HCT116 (cell line): ENCODE measurements around the gene CSF1R. TPM values are rescaled to one million over a fixed set of nuclear protein-coding genes. Genes with fewer than 3 reads are reported as not detected.

ENCODE experiments used
- ATAC-seq: fragments of 200-7000 bp; cut with Tn5 transposase; 2 replicates; pipeline ENCODE4 v1.9.1; 2020; ENCODE audit warnings: mild to moderate bottlenecking, moderate library complexity
- BruUV-seq: library from RNA; stranded (reverse); fragments of 400-500 nt; replicated peaks from 2 replicates; lab custom pipeline; 2021; lab: Mats Ljungman, UMichigan
- CTCF ChIA-PET: fragments of 300-600 bp; sonication (Branson Sonifier 250); formaldehyde crosslinking; loops from one replicate; lab custom pipeline; 2021; ENCODE audit warnings: antibody characterized with exemption; lab: Charles Lee
- POLR2A ChIA-PET: fragments of 300-600, 350-600 bp; sonication (Branson Sonifier 250); formaldehyde crosslinking; loops from one replicate; lab custom pipeline; 2021; ENCODE audit warnings: antibody characterized with exemption; lab: Charles Lee
- RAD21 ChIA-PET, 2 experiments: fragments of 300-600 bp; sonication (Branson Sonifier 250); formaldehyde crosslinking; loops; one replicate each; lab custom pipeline; 2023; ENCODE audit warnings: low total read pairs in 2 of 2; ENCODE audit not compliant: uncharacterized antibody in 2 of 2, unreplicated experiment in 2 of 2, low non-redundant PET in 1 of 2; lab: Charles Lee
- DNase-seq: peaks from one replicate; pipeline ENCODE4 v3.0.0-alpha.2; 2010; ENCODE audit warnings: low read depth, low spot score
- H2AFZ ChIP-seq: fragments of 200-600 bp; shearing (Covaris generic), sonication (generic); 2 replicates; pipeline ENCODE4 v1.6.1; 2017; ENCODE audit warnings: low read depth, mixed run types, mixed read lengths, antibody characterized with exemption, low read length; ENCODE audit not compliant: poor library complexity, severe bottlenecking
- H3K27ac ChIP-seq: 2 replicates; pipeline ENCODE4 v1.5.1; 2012; ENCODE audit warnings: low read depth, low read length
- H3K27me3 ChIP-seq: fragments of 200-600 bp; sonication (generic); 2 replicates; pipeline ENCODE4 v1.6.1; 2016; ENCODE audit warnings: mixed run types, low read length, mixed read lengths; ENCODE audit not compliant: insufficient read depth
- H3K36me3 ChIP-seq, 2 experiments: fragments of 200-500 bp in 1 of 2; fragments of 200-600 bp in 1 of 2; sonication (Bioruptor generic) in 1 of 2; sonication (generic) in 1 of 2; 2 replicates each; pipeline versions ENCODE4 v1.5.1 to v1.6.1; 2014 to 2016; ENCODE audit warnings: low read length in 2 of 2, inconsistent platforms in 1 of 2, mixed read lengths in 1 of 2, mixed run types in 1 of 2; ENCODE audit not compliant: insufficient read depth in 2 of 2, control insufficient read depth in 1 of 2
- H3K4me1 ChIP-seq, 2 experiments: fragments of 200-600 bp in 1 of 2; sonication (generic) in 1 of 2; 2 replicates each; pipeline versions ENCODE4 v1.5.1 to v1.6.1; 2012 to 2017; ENCODE audit warnings: low read length in 2 of 2, inconsistent platforms in 1 of 2, mild to moderate bottlenecking in 1 of 2, mixed read lengths in 1 of 2, mixed run types in 1 of 2, moderate library complexity in 1 of 2; ENCODE audit not compliant: insufficient read depth in 2 of 2, control insufficient read depth in 1 of 2
- H3K4me2 ChIP-seq: fragments of 200-600 bp; sonication (generic); 2 replicates; pipeline ENCODE4 v1.6.1; 2017; ENCODE audit warnings: mixed run types, low read length, mixed read lengths
- H3K4me3 ChIP-seq, 2 experiments: fragments of 200-600 bp in 1 of 2; sonication (generic) in 1 of 2; replicated peaks in 1 of 2; 2 replicates each; pipeline ENCODE4 v1.5.1; 2011 to 2016; ENCODE audit warnings: low read length in 2 of 2, control low read depth in 1 of 2, low read depth in 1 of 2, mild to moderate bottlenecking in 1 of 2, mixed read lengths in 1 of 2, mixed run types in 1 of 2
- H3K79me2 ChIP-seq: fragments of 200-600 bp; sonication (generic); 2 replicates; pipeline ENCODE4 v1.6.1; 2017; ENCODE audit warnings: mild to moderate bottlenecking, mixed run types, low read length, moderate library complexity, mixed read lengths; ENCODE audit not compliant: insufficient read depth
- H3K9ac ChIP-seq: fragments of 200-600 bp; sonication (generic); 2 replicates; pipeline ENCODE4 v1.6.1; 2016; ENCODE audit warnings: low read length, mixed read lengths
- H3K9me2 ChIP-seq: fragments of 200-600 bp; sonication (generic), shearing (Covaris generic); 2 replicates; pipeline ENCODE4 v1.6.1; 2017; ENCODE audit warnings: mixed run types, mild to moderate bottlenecking, moderate library complexity; ENCODE audit not compliant: insufficient read depth
- H3K9me3 ChIP-seq, 2 experiments: fragments of 200-500 bp in 1 of 2; fragments of 200-600 bp in 1 of 2; sonication (Bioruptor generic) in 1 of 2; sonication (generic) in 1 of 2; 2 replicates each; pipeline ENCODE4 v1.6.1; 2014 to 2017; ENCODE audit warnings: low read length in 2 of 2, mixed read lengths in 2 of 2, inconsistent platforms in 1 of 2, low read depth in 1 of 2, mild to moderate bottlenecking in 1 of 2, mixed run types in 1 of 2, moderate library complexity in 1 of 2; ENCODE audit not compliant: control insufficient read depth in 1 of 2, insufficient read depth in 1 of 2
- H4K20me1 ChIP-seq: fragments of 200-600 bp; sonication (generic), shearing (Covaris generic); 2 replicates; pipeline ENCODE4 v1.6.1; 2017; ENCODE audit warnings: mixed run types, mild to moderate bottlenecking, moderate library complexity; ENCODE audit not compliant: insufficient read depth
- CBX3 ChIP-seq: IDR thresholded peaks from 2 replicates; pipeline ENCODE4 v1.6.1; 2012; ENCODE audit warnings: low read depth
- CEBPB ChIP-seq: IDR thresholded peaks from 2 replicates; pipeline ENCODE4 v1.6.1; 2012; ENCODE audit warnings: low read depth
- CTCF ChIP-seq, 3 experiments: fragments of 200-600 bp in 1 of 3; sonication (generic) in 1 of 3; IDR thresholded peaks in 2 of 3; conservative IDR thresholded peaks in 1 of 3; 2 replicates each; pipeline ENCODE4 v1.5.1; 2012 to 2017; ENCODE audit warnings: low read depth in 2 of 3, low read length in 2 of 3, antibody characterized with exemption in 1 of 3, borderline replicate concordance in 1 of 3, control low read depth in 1 of 3, mild to moderate bottlenecking in 1 of 3, mixed read lengths in 1 of 3, mixed run types in 1 of 3, moderate library complexity in 1 of 3; ENCODE audit not compliant: insufficient read depth in 1 of 3
- ELF1 ChIP-seq: IDR thresholded peaks from 2 replicates; pipeline ENCODE4 v1.6.1; 2012; ENCODE audit warnings: low read depth, borderline replicate concordance
- EZH2phosphoT487 ChIP-seq: fragments of 200-600 bp; IDR thresholded peaks from 2 replicates; pipeline ENCODE4 v1.6.1; 2018; ENCODE audit warnings: antibody characterized with exemption, borderline replicate concordance
- FOSL1 ChIP-seq: IDR thresholded peaks from 2 replicates; pipeline ENCODE4 v1.6.1; 2012; ENCODE audit warnings: low read depth
- POLR2AphosphoS5 ChIP-seq: IDR thresholded peaks from 2 replicates; pipeline ENCODE4 v1.6.1; 2011; ENCODE audit warnings: mild to moderate bottlenecking, low read depth, low read length, moderate library complexity
- RAD21 ChIP-seq: IDR thresholded peaks from 2 replicates; pipeline ENCODE4 v1.6.1; 2012; ENCODE audit warnings: low read depth, mild to moderate bottlenecking
- SIN3A ChIP-seq: IDR thresholded peaks from 2 replicates; pipeline ENCODE4 v1.6.1; 2012; ENCODE audit warnings: low read depth
- SRF ChIP-seq: IDR thresholded peaks from 2 replicates; pipeline ENCODE4 v1.6.1; 2012; ENCODE audit warnings: low read depth
- TCF7L2 ChIP-seq: IDR thresholded peaks from 2 replicates; pipeline ENCODE4 v1.7.0; 2011; ENCODE audit warnings: borderline replicate concordance, inconsistent platforms; ENCODE audit not compliant: insufficient read depth, insufficient read length; ENCODE audit errors: extremely low read depth
- YY1 ChIP-seq: IDR thresholded peaks from 2 replicates; pipeline ENCODE4 v1.6.1; 2011; ENCODE audit warnings: low read length, low read depth, moderate library complexity, mild to moderate bottlenecking; ENCODE audit not compliant: insufficient replicate concordance; ENCODE audit errors: extremely low read depth
- ZFX ChIP-seq: fragments of 450-650 bp; IDR thresholded peaks from 2 replicates; pipeline ENCODE4 v1.6.1; 2017
- intact Hi-C: fragments of 100-400 bp; cut with micrococcal nuclease; formaldehyde crosslinking; loops from 2 replicates; pipeline ENCODE4 v1.10.0; 2022
- total RNA-seq: library from RNA; stranded (reverse); gene quantifications from one replicate; pipeline ENCODE4 v1.2.1, GENCODE V29; 2021; ENCODE audit not compliant: unreplicated experiment
- TF ChIP-seq, protein P1 (sequence below): IDR thresholded peaks from 2 replicates; pipeline ENCODE4 v1.6.1; 2012
- TF ChIP-seq, protein P2 (sequence below): IDR thresholded peaks from 2 replicates; pipeline ENCODE4 v1.6.1; 2012
- TF ChIP-seq, protein P3 (sequence below): IDR thresholded peaks from 2 replicates; pipeline ENCODE4 v1.6.1; 2011; ENCODE audit warnings: mild to moderate bottlenecking, low read length, moderate library complexity; ENCODE audit not compliant: insufficient replicate concordance; ENCODE audit errors: extremely low read depth

The CSF1R gene
- total RNA-seq, 1 experiment from 2014 or later: 0.17 TPM

- Histone ChIP-seq H3K27ac (no peak overlapping the region), H3K4me2 (no peak overlapping the region), H3K4me3 (no peak overlapping the region), H4K20me1 (no peaks in the 10 kb centered on the region), H3K9me2 (no peaks in the 10 kb centered on the region), H2AFZ (no peak overlapping the region), H3K36me3 (no peaks in the 10 kb centered on the region), H3K4me1 (peaks cover 4 to 13% of the 10 kb centered on the region in 2 experiments; a peak in 3 of 4 replicates), H3K9ac (no peak overlapping the region), H3K27me3 (no peaks in the 10 kb centered on the region), H3K79me2 (no peaks in the 10 kb centered on the region), H3K9me3 (no peaks in the 10 kb centered on the region)
- CTCF ChIA-PET: interaction anchor here (1.4 kb wide), 1 partner anchor 94 kb away, joined by 3 read pairs; no protein-coding TSS in a partner anchor
- RAD21 ChIA-PET: no interaction called here
- ATAC-seq (no peak), DNase-seq (no peak)
- no peak for TF ChIP-seq TCF7L2
- intact Hi-C loops: no loop called here
- BruUV-seq: no TSS peak
- POLR2A ChIA-PET: no interaction called here
These were observed 38.2 kb upstream of the CSF1R start for GRCh38 chr5:150124596-150124995.

DNA sequence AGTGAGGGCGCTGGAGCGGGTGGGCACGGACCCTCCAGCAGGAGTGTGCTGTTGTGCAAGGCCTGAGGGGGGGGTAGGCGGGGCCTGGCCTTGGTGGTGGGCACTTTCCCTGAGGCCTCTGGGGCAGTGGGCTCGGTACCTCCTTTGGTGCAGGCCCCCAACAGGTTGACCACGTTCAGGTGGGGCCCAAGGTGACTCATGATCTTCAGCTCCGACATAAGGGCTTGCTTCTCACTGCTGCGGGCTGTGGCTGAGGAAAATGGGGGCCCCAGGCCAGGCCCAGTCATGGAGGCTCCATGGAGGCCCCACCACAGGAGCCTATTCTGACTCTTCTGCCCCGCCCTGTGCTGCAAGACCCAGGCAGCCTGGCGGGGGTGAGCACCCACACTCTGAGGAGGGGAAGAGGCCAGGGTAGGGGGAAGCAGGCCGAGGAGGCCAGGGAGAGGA is 37.8 kb upstream of the CSF1R start:
- H2AFZ ChIP-seq: no peak overlapping the region
- TF ChIP-seq ELF1: no peak
- TF ChIP-seq CEBPB: no peak
- TF ChIP-seq SRF: no peak
- TF ChIP-seq, protein P1, sequence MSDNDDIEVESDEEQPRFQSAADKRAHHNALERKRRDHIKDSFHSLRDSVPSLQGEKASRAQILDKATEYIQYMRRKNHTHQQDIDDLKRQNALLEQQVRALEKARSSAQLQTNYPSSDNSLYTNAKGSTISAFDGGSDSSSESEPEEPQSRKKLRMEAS: no peak
- TF ChIP-seq, protein P2, sequence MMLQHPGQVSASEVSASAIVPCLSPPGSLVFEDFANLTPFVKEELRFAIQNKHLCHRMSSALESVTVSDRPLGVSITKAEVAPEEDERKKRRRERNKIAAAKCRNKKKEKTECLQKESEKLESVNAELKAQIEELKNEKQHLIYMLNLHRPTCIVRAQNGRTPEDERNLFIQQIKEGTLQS: no peak
- no peak for TF ChIP-seq RAD21
- no peak for TF ChIP-seq TCF7L2
- TF ChIP-seq, protein P3, sequence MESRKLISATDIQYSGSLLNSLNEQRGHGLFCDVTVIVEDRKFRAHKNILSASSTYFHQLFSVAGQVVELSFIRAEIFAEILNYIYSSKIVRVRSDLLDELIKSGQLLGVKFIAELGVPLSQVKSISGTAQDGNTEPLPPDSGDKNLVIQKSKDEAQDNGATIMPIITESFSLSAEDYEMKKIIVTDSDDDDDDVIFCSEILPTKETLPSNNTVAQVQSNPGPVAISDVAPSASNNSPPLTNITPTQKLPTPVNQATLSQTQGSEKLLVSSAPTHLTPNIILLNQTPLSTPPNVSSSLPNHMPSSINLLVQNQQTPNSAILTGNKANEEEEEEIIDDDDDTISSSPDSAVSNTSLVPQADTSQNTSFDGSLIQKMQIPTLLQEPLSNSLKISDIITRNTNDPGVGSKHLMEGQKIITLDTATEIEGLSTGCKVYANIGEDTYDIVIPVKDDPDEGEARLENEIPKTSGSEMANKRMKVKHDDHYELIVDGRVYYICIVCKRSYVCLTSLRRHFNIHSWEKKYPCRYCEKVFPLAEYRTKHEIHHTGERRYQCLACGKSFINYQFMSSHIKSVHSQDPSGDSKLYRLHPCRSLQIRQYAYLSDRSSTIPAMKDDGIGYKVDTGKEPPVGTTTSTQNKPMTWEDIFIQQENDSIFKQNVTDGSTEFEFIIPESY: no peak
- no peak for TF ChIP-seq YY1
- TF ChIP-seq SIN3A: no peak
- no peak for TF ChIP-seq CBX3
- no peak for TF ChIP-seq POLR2AphosphoS5
- TF ChIP-seq EZH2phosphoT487: no peak
- TF ChIP-seq ZFX: no peak
- no peak for TF ChIP-seq CTCF (IDR thresholded peaks at IDR 0.05 in 2 of 3, conservative IDR thresholded peaks at IDR 0.05 in 1 of 3; ENCODE audit: borderline replicate concordance in 1 of 3, insufficient read depth in 1 of 3, low read depth in 2 of 3, low read length in 2 of 3)
- no peak for TF ChIP-seq FOSL1
- no peak overlapping the region for H3K9ac ChIP-seq
- no peaks in the 10 kb centered on the region for H3K36me3 ChIP-seq
- peaks cover 4 to 9% of the 10 kb centered on the region in 2 experiments; a peak in 3 of 4 replicates for H3K4me1 ChIP-seq
- no peaks in the 10 kb centered on the region for H3K9me3 ChIP-seq
- ChIA-PET RAD21 (no interaction called here), CTCF (no interaction called here), POLR2A (no interaction called here)
- DNase-seq (no peak), ATAC-seq (no peak)
- intact Hi-C loops: no loop called here
- H3K27ac ChIP-seq: no peak overlapping the region
- H3K4me2 ChIP-seq: no peak overlapping the region
- no peaks in the 10 kb centered on the region for H3K79me2 ChIP-seq
- no peaks in the 10 kb centered on the region for H4K20me1 ChIP-seq
- no peaks in the 10 kb centered on the region for H3K9me2 ChIP-seq
- BruUV-seq: no TSS peak
- no peak overlapping the region for H3K4me3 ChIP-seq
- no peaks in the 10 kb centered on the region for H3K27me3 ChIP-seq
